H1 (cell line): ENCODE results near the gene CEP70. TPM values are rescaled to one million over a fixed set of nuclear protein-coding genes. Genes with fewer than 3 reads are reported as not detected.

Experiments
- E2F6 ChIP-seq: IDR thresholded peaks from 2 replicates; pipeline ENCODE4 v1.6.1; 2012; ENCODE audit warnings: inconsistent platforms
- GTF2F1 ChIP-seq: IDR thresholded peaks from 2 replicates; pipeline ENCODE4 v1.6.1; 2012; ENCODE audit warnings: low read depth, low read length, improper control_type of control experiment, borderline replicate concordance
- SIN3A ChIP-seq, 2 experiments: IDR thresholded peaks in 1 of 2; conservative IDR thresholded peaks in 1 of 2; 2 replicates each; pipeline ENCODE4 v1.6.1; 2011 to 2012; ENCODE audit warnings: low read length in 2 of 2, improper control_type of control experiment in 1 of 2, low read depth in 1 of 2, mild to moderate bottlenecking in 1 of 2
- SP1 ChIP-seq: IDR thresholded peaks from 2 replicates; pipeline ENCODE4 v1.6.1; 2011; ENCODE audit warnings: low read depth, low read length
- polyA plus RNA-seq, 7 experiments: library from polyadenylated mRNA; depleted of rRNA in 3 of 7; stranded (reverse) in 5 of 7; unstranded in 2 of 7; fragments of >200 nt in 5 of 7; fragments of 200-250 nt in 2 of 7; gene quantifications; 1 replicate in 5 of 7; 2 replicates in 1 of 7; 4 replicates in 1 of 7; pipeline versions ENCODE4 v1.2.1 to v1.2.3, GENCODE V29; 2011 to 2013; ENCODE audit warnings: missing spikeins in 2 of 7, mixed read lengths in 2 of 7
- total RNA-seq: library from RNA; stranded (reverse); fragmentation: NEBNext Ultra II Directional; extraction: Animal tissue kit (Norgen Biotek cat#: 25700); gene quantifications from 2 replicates; pipeline ENCODE4 v1.2.1, GENCODE V29; 2021
- TF ChIP-seq, protein P1 (sequence below): IDR thresholded peaks from 2 replicates; pipeline ENCODE4 v1.6.1; 2011; ENCODE audit warnings: low read length, improper control_type of control experiment

Gene CEP70
- total and polyA plus RNA-seq, 2 of the 8 experiments (the other 6 are each of a cell fraction or from before 2014, with no cell fraction given), result 3.9 to 26.2 TPM

DNA sequence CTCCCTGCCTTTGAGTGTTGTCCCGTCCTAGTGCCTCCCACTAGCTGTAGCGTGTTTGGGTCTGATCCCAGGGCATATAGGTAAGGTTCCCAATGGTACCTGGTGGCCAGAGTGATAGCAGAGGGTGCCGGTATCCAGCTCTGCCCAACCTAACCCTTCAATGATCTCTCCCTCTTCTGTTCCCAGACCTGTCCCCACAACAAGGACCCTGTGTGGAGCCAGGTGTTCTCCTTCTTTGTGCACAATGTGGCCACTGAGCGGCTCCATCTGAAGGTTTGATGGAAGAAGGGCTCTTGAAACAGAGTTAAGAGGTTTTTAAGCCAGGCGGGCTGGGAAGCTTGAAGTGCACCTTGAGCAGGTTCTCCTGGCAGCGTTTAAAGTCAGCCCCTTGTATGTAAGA, 124.2 kb downstream of the CEP70 start (continued):
- TF ChIP-seq, protein P1, sequence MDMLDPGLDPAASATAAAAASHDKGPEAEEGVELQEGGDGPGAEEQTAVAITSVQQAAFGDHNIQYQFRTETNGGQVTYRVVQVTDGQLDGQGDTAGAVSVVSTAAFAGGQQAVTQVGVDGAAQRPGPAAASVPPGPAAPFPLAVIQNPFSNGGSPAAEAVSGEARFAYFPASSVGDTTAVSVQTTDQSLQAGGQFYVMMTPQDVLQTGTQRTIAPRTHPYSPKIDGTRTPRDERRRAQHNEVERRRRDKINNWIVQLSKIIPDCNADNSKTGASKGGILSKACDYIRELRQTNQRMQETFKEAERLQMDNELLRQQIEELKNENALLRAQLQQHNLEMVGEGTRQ, result no peak
- no peak for TF ChIP-seq E2F6
- no peak for TF ChIP-seq SP1
- no peak for TF ChIP-seq SIN3A (conservative IDR thresholded peaks at IDR 0.05 in 1 of 2, IDR thresholded peaks at IDR 0.05 in 1 of 2; ENCODE audit: low read depth in 1 of 2, low read length in 2 of 2)
- no peak for TF ChIP-seq GTF2F1
